GM18508 (cell line): ENCODE data around the gene USP33.
"Not testable (repeated sequence)": the region's sequence is repeated elsewhere in the genome, so short reads cannot be mapped to it uniquely, and the experiment has no call there.

Source experiments
- ATAC-seq: cut with Tn5 transposase; IDR thresholded peaks from one replicate; pipeline ENCODE4 v1.9.1; 2021; ENCODE audit warnings: moderate number of reproducible peaks; ENCODE audit not compliant: insufficient read depth, unreplicated experiment

The USP33 gene

DNA sequence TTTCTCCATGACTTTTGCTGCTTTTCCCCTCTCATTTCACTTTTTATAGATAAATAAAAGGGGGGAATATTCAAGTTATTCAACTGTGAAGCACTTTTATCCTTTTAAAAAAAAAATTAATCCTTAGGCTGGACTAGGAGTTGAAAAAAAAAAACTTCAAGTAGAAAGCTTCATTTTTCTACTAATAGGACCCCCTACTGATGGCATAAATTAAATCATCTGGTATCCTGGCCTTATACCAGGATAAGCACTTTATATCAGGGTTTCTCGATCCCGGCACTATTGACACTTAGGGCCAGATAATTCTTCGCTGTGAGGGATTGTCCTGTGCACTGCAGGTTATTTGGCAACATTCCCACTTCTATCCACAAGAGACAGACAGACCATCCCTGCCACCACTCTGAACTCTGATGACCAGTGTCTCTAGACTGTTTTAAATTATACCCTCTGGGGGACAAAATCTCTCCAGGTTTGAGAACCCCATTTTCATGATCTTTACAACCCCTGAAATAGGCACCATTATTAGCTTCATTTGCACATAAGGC, 17.6 kb downstream of the USP33 start:
- no peak for ATAC-seq

- no peak for ATAC-seq
These were observed 18.3 kb downstream of the USP33 start for GRCh38 chr1:77741316-77741715.

GRCh38 chr1:77739235-77739634, 20.4 kb downstream of the USP33 start:
- ATAC-seq: no peak

GRCh38 chr1:77732090-77732489, 27.6 kb downstream of the USP33 start:
- no peak for ATAC-seq

DNA sequence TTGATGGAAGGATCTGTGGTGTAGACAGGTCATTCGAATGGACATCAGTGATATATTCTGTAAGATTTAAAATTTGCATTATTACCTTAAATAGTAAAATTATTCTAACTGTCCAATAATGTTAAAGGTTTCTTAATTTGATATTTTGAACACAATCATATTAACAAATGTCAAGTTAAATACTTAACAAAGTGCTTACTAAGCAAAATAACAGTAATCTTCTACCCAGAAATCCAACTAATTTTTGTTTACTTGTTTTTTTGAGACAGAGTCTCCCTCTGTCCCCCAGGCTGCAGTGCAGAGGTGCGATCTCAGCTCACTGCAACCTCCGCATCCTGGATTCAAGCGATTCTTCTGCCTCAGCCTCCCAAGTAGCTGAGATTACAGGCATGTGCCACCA, 33.9 kb downstream of the USP33 start:
- no peak for ATAC-seq

- ATAC-seq: no peak
These were observed 41.5 kb downstream of the USP33 start for GRCh38 chr1:77718181-77718580.

GRCh38 chr1:77716065-77716464, 43.6 kb downstream of the USP33 start:
- ATAC-seq: no peak

GRCh38 chr1:77709727-77710126, 49.9 kb downstream of the USP33 start:
- ATAC-seq: no peak

DNA sequence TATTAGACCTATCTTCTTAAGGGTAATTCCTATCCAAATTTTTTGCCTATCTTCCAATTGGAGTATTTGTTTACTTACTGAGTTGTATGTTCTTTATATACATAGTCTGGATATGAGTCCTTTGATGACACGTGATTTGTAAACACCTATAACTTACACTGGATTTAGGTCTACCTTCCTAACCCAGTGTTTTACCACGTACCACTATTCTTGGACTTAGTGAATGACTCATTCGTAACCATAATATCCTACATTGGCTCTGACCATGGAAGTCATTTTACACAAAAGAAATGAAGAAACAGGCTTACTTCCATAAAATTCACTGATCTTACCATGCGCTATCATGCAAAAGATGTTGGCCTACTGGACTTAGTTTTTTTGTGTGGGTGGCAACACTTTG, 53.3 kb downstream of the USP33 start:
- no peak for ATAC-seq

DNA sequence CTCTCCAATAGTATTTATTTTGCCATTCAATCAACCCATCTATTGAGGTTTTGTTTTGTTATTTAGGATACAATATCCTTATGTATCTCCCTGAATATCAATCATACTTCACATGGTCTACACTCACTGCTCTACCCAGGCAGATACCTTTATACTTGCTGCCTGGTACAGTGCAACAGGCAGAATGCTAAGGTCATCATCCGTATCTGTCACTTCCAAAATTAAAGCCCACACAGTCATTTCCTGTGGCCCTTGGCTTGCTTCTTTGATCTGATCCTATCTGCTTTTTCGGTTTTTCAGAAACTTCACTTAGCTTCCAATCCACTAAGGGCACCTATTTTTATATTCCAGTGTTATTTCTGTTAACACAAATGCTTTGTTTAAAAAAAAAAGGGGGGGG, 54.9 kb downstream of the USP33 start:
- no peak for ATAC-seq

- ATAC-seq: not testable (repeated sequence)
These were observed 60.0 kb downstream of the USP33 start for GRCh38 chr1:77699673-77700072.

- no peak for ATAC-seq
These were observed 62.2 kb downstream of the USP33 start for GRCh38 chr1:77697441-77697840.

- no peak for ATAC-seq
These were observed 70.7 kb downstream of the USP33 start for GRCh38 chr1:77688939-77689338.

GRCh38 chr1:77687519-77687906, 72.1 kb downstream of the USP33 start:
- ATAC-seq: no peak

GRCh38 chr1:77686796-77687518, 72.7 kb downstream of the USP33 start:
- ATAC-seq: no peak

DNA sequence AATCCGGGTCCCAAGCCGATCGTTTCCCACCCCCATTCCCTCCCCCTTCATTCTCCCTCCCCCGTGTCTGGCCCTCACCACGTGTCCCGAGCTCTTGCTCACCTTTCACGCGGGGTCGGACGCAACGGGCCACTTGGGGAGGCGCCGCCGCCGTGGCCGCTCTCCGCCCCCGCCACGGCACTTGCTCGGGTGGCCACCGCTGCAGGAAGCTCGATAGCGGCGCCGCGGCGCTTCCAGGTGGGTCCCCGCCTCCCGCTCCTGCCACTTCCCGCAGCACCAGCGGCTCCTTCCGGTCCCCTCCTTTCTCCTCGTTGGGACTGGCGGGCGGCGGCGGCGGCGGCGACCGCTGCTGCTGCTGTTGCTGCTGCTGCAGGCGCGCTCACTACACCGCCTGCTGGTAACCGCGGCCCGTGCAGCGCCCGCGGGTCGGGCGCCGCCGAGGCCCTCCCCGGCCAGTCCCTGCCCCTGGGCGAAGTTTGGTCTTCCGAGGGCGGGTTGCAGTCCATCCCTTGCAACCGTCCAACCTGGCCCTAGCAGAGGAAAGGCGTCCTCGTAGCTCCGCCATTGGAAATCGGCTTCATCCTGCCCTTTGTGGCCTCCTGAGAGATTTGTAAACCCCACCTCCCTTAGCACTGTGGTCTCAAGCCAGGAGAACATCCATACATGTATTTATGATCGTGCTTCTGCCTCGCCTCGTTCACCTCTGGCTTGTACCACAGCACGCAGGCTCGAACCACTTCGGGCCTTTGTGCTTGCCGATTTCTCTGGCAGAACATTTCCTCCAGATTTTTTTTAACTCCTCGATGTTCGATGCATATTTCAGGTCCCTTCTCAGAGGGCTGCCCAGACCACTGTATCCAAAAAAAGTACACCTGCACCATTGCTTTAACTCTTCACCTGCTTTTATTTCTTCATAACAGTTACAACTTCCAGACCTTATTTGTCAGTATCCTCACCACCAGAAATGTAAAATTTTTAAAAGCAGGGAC, 76.2 kb downstream of the USP33 start:
- ATAC-seq: peak; percentile 55

GRCh38 chr1:77682460-77683159, 77.0 kb downstream of the USP33 start, which contains the start of gene ZZZ3:
TSS of gene ZZZ3 (minus strand) at chr1:77682658. CDS start at chr1:77633354, 49,304 bp downstream.
- peak; percentile 71 for ATAC-seq

GRCh38 chr1:77680173-77680572, 79.5 kb downstream of the USP33 start:
- no peak for ATAC-seq

GRCh38 chr1:77678660-77679610, 80.7 kb downstream of the USP33 start:
- ATAC-seq: no peak
